H1 (cell line): Measurements from ENCODE around the gene ELL2. TPM values are rescaled to one million over a fixed set of nuclear protein-coding genes. Genes with fewer than 3 reads are reported as not detected.

Experiments used
- CTCF ChIA-PET: fragments of 300-600 bp; sonication (Branson Sonifier 250); formaldehyde crosslinking; loops from one replicate; lab custom pipeline; 2021; ENCODE audit not compliant: partially characterized antibody; lab: Charles Lee
- POLR2A ChIA-PET: fragments of 300-600 bp; sonication (Branson Sonifier 250); formaldehyde crosslinking; loops from one replicate; lab custom pipeline; 2021; ENCODE audit warnings: inconsistent platforms; ENCODE audit not compliant: partially characterized antibody; lab: Charles Lee
- DNase-seq, 2 experiments: peaks; one replicate each; pipeline versions ENCODE4 v3.0.0 to v3.0.0-alpha.2; 2010 to 2022; ENCODE audit warnings: low spot score in 2 of 2, low read depth in 1 of 2, mixed read lengths in 1 of 2
- FAIRE-seq: peaks from 2 replicates; lab custom pipeline; 2011; peaks lifted over from hg19 to GRCh38; lab: Jason Lieb, UNC
- H2AFZ ChIP-seq: 2 replicates; pipeline ENCODE4 v1.8.1; 2012; ENCODE audit warnings: low read length, inconsistent platforms
- H2AK5ac ChIP-seq: 2 replicates; pipeline ENCODE4 v1.6.1; 2013; ENCODE audit warnings: low read depth, low read length
- H2BK120ac ChIP-seq: replicated peaks from 2 replicates; pipeline ENCODE3; 2013; ENCODE audit warnings: low read depth, low read length, inconsistent platforms
- H2BK12ac ChIP-seq: 2 replicates; pipeline ENCODE4 v1.6.1; 2013; ENCODE audit warnings: low read depth, low read length
- H2BK15ac ChIP-seq: 2 replicates; pipeline ENCODE4 v1.6.1; 2013; ENCODE audit warnings: low read length
- H2BK20ac ChIP-seq: 2 replicates; pipeline ENCODE4 v1.6.1; 2013; ENCODE audit warnings: low read length
- H2BK5ac ChIP-seq: 2 replicates; pipeline ENCODE4 v1.6.1; 2013; ENCODE audit warnings: low read depth, low read length
- H3K14ac ChIP-seq: 2 replicates; pipeline ENCODE4 v1.6.1; 2013; ENCODE audit warnings: inconsistent platforms; ENCODE audit not compliant: insufficient read length
- H3K18ac ChIP-seq: 2 replicates; pipeline ENCODE4 v1.6.1; 2013; ENCODE audit warnings: low read length; ENCODE audit errors: extremely low read depth
- H3K23ac ChIP-seq: 2 replicates; pipeline ENCODE4 v1.6.1; 2013; ENCODE audit warnings: inconsistent platforms; ENCODE audit not compliant: insufficient read length
- H3K23me2 ChIP-seq: 2 replicates; pipeline ENCODE4 v1.6.1; 2013; ENCODE audit warnings: low read depth, low read length
- H3K27ac ChIP-seq: 2 replicates; pipeline ENCODE4 v1.6.1; 2011; ENCODE audit warnings: low read depth, low read length, inconsistent platforms
- H3K27me3 ChIP-seq, 4 experiments: replicated peaks in 1 of 4; 1 replicate in 1 of 4; 2 replicates in 3 of 4; pipeline versions ENCODE4 v1.6.1 to v1.8.1; 2011 to 2013; ENCODE audit warnings: low read length in 3 of 4, mild to moderate bottlenecking in 3 of 4, inconsistent platforms in 2 of 4, mixed read lengths in 2 of 4, moderate library complexity in 1 of 4; ENCODE audit not compliant: control insufficient read depth in 3 of 4, insufficient read depth in 3 of 4; ENCODE audit errors: extremely low read depth in 1 of 4
- H3K36me3 ChIP-seq, 4 experiments: 2 replicates each; pipeline versions ENCODE4 v1.6.1 to v1.8.1; 2011 to 2013; ENCODE audit warnings: mild to moderate bottlenecking in 4 of 4, low read length in 3 of 4, moderate library complexity in 2 of 4, control low read depth in 1 of 4, inconsistent platforms in 1 of 4; ENCODE audit not compliant: insufficient read depth in 4 of 4, control insufficient read depth in 2 of 4
- H3K4ac ChIP-seq: replicated peaks from 2 replicates; pipeline ENCODE3; 2013; ENCODE audit warnings: low read length, low read depth, mixed read lengths, inconsistent platforms; ENCODE audit not compliant: insufficient read length
- H3K4me1 ChIP-seq, 4 experiments: replicated peaks in 1 of 4; 1 replicate in 1 of 4; 2 replicates in 3 of 4; pipeline versions ENCODE4 v1.6.1 to v1.8.1; 2011 to 2013; ENCODE audit warnings: low read length in 3 of 4, inconsistent platforms in 2 of 4, mixed read lengths in 1 of 4; ENCODE audit not compliant: insufficient read depth in 4 of 4, control insufficient read depth in 3 of 4
- H3K4me2 ChIP-seq, 2 experiments: 2 replicates each; pipeline versions ENCODE4 v1.6.1 to v1.8.1; 2011 to 2013; ENCODE audit warnings: low read depth in 2 of 2, low read length in 2 of 2, control low read depth in 1 of 2, inconsistent platforms in 1 of 2, mild to moderate bottlenecking in 1 of 2; ENCODE audit not compliant: insufficient read depth in 1 of 2
- H3K4me3 ChIP-seq, 4 experiments: fragments of 200-600, 300-600 bp in 1 of 4; sonication (generic), shearing (Covaris generic), sonication (Bioruptor Twin) in 1 of 4; 2 replicates each; pipeline versions ENCODE4 v1.5.1 to v1.8.1; 2011 to 2016; ENCODE audit warnings: low read length in 4 of 4, low read depth in 3 of 4, control low read depth in 2 of 4, inconsistent platforms in 2 of 4, mild to moderate bottlenecking in 2 of 4, mixed read lengths in 1 of 4, moderate library complexity in 1 of 4; ENCODE audit not compliant: insufficient read depth in 2 of 4; ENCODE audit errors: extremely low read depth in 1 of 4
- H3K56ac ChIP-seq: replicated peaks from 2 replicates; pipeline ENCODE3; 2013; ENCODE audit warnings: low read depth, mild to moderate bottlenecking, mixed read lengths, low read length, inconsistent platforms; ENCODE audit not compliant: insufficient read length
- H3K79me1 ChIP-seq: 2 replicates; pipeline ENCODE4 v1.6.1; 2013; ENCODE audit warnings: low read depth, low read length, control low read depth
- H3K79me2 ChIP-seq, 2 experiments: 2 replicates each; pipeline versions ENCODE4 v1.6.1 to v1.8.1; 2012 to 2013; ENCODE audit warnings: low read length in 2 of 2, mild to moderate bottlenecking in 2 of 2, inconsistent platforms in 1 of 2; ENCODE audit not compliant: insufficient read depth in 2 of 2, control insufficient read depth in 1 of 2
- H3K9ac ChIP-seq, 4 experiments: replicated peaks in 1 of 4; 1 replicate in 1 of 4; 2 replicates in 3 of 4; pipeline versions ENCODE4 v1.6.1 to v1.8.1; 2011 to 2013; ENCODE audit warnings: low read depth in 3 of 4, low read length in 3 of 4, control low read depth in 2 of 4, mild to moderate bottlenecking in 2 of 4, moderate library complexity in 2 of 4, inconsistent platforms in 1 of 4; ENCODE audit errors: extremely low read depth in 1 of 4
- H3K9me3 ChIP-seq, 2 experiments: 2 replicates each; pipeline versions ENCODE4 v1.6.1 to v1.8.1; 2012 to 2013; ENCODE audit warnings: mild to moderate bottlenecking in 2 of 2, moderate library complexity in 2 of 2, control low read depth in 1 of 2, inconsistent platforms in 1 of 2, low read depth in 1 of 2, low read length in 1 of 2, mixed read lengths in 1 of 2; ENCODE audit not compliant: insufficient read depth in 2 of 2
- H4K20me1 ChIP-seq, 2 experiments: replicated peaks in 1 of 2; 2 replicates each; pipeline versions ENCODE3 to v1.8.1; 2011 to 2013; ENCODE audit warnings: inconsistent platforms in 2 of 2, low read length in 2 of 2, mild to moderate bottlenecking in 1 of 2; ENCODE audit not compliant: insufficient read depth in 2 of 2, control insufficient read depth in 1 of 2
- H4K5ac ChIP-seq: 2 replicates; pipeline ENCODE4 v1.6.1; 2013; ENCODE audit warnings: low read length, low read depth, mixed read lengths, inconsistent platforms; ENCODE audit not compliant: insufficient read length
- H4K8ac ChIP-seq: 2 replicates; pipeline ENCODE4 v1.8.0; 2013; ENCODE audit warnings: mild to moderate bottlenecking, moderate library complexity, low read length, inconsistent platforms; ENCODE audit not compliant: insufficient read depth; ENCODE audit errors: extremely low read depth
- H4K91ac ChIP-seq: replicated peaks from 2 replicates; pipeline ENCODE3; 2013; ENCODE audit warnings: low read length, mixed read lengths, inconsistent platforms; ENCODE audit not compliant: insufficient read length
- BACH1 ChIP-seq: IDR thresholded peaks from 2 replicates; pipeline ENCODE4 v1.6.1; 2012; ENCODE audit warnings: low read length, improper control_type of control experiment
- CBX5 ChIP-seq: fragments of 300-800, 300-1000 bp; sonication (generic); IDR thresholded peaks from 2 replicates; pipeline ENCODE4 v1.7.1; 2016; ENCODE audit warnings: antibody characterized with exemption, low read length, low read depth
- CEBPB ChIP-seq: IDR thresholded peaks from 2 replicates; pipeline ENCODE4 v1.6.1; 2012; ENCODE audit warnings: low read depth, low read length
- E2F6 ChIP-seq: IDR thresholded peaks from 2 replicates; pipeline ENCODE4 v1.6.1; 2012; ENCODE audit warnings: inconsistent platforms
- EZH2 ChIP-seq: fragments of 200-600 bp; sonication (generic); IDR thresholded peaks from 2 replicates; pipeline ENCODE4 v1.7.1; 2012; ENCODE audit warnings: low read depth, mild to moderate bottlenecking, moderate library complexity, low read length, inconsistent platforms; ENCODE audit not compliant: severe bottlenecking
- HDAC6 ChIP-seq: IDR thresholded peaks from one replicate; pipeline ENCODE4 v1.7.1; 2012; ENCODE audit warnings: low read depth, mild to moderate bottlenecking, inconsistent platforms, low read length, moderate library complexity
- MAX ChIP-seq: IDR thresholded peaks from 2 replicates; pipeline ENCODE4 v1.6.1; 2012; ENCODE audit warnings: inconsistent platforms
- POLR2A ChIP-seq, 2 experiments: IDR thresholded peaks; 1 replicate in 1 of 2; 2 replicates in 1 of 2; pipeline ENCODE4 v1.6.1; 2011; ENCODE audit warnings: low read depth in 2 of 2, low read length in 2 of 2, mild to moderate bottlenecking in 2 of 2; ENCODE audit errors: control extremely low read depth in 1 of 2
- SIN3A ChIP-seq, 2 experiments: IDR thresholded peaks in 1 of 2; conservative IDR thresholded peaks in 1 of 2; 2 replicates each; pipeline ENCODE4 v1.6.1; 2011 to 2012; ENCODE audit warnings: low read length in 2 of 2, improper control_type of control experiment in 1 of 2, low read depth in 1 of 2, mild to moderate bottlenecking in 1 of 2
- SIRT6 ChIP-seq: IDR thresholded peaks from one replicate; pipeline ENCODE4 v1.7.1; 2012; ENCODE audit warnings: low read length, inconsistent platforms
- SP4 ChIP-seq: IDR thresholded peaks from 2 replicates; pipeline ENCODE4 v1.6.1; 2012; ENCODE audit warnings: low read length, inconsistent platforms
- SUZ12 ChIP-seq: fragments of 200-600 bp; sonication (generic); IDR thresholded peaks from 2 replicates; pipeline ENCODE4 v1.6.1; 2012; ENCODE audit warnings: mild to moderate bottlenecking, inconsistent platforms, low read length, moderate library complexity, mixed read lengths
- TAF1 ChIP-seq: IDR thresholded peaks from 2 replicates; pipeline ENCODE4 v1.6.1; 2011; ENCODE audit warnings: mild to moderate bottlenecking, low read depth, low read length
- TEAD4 ChIP-seq: IDR thresholded peaks from 2 replicates; pipeline ENCODE4 v1.6.1; 2012; ENCODE audit warnings: low read depth, low read length, inconsistent platforms, mixed read lengths
- WGBS, 2 experiments: shearing (Covaris generic) in 1 of 2; methylation state at CpG; one replicate each; pipeline versions ENCODE4 v1.1.6 to v1.1.7; 2013 to 2015; ENCODE audit warnings: low lambda C conversion rate in 2 of 2, mixed read lengths in 2 of 2, inconsistent platforms in 1 of 2, low coverage in 1 of 2, missing lambda C conversion rate in 1 of 2; ENCODE audit not compliant: insufficient replicate concordance in 2 of 2, insufficient coverage in 1 of 2, insufficient read length in 1 of 2; ENCODE audit errors: extremely low coverage in 1 of 2, missing lambda C conversion rate in 1 of 2; 5-methylcytosine and 5-hydroxymethylcytosine counted together
- polyA plus RNA-seq, 7 experiments: library from polyadenylated mRNA; depleted of rRNA in 3 of 7; stranded (reverse) in 5 of 7; unstranded in 2 of 7; fragments of >200 nt in 5 of 7; fragments of 200-250 nt in 2 of 7; gene quantifications; 1 replicate in 5 of 7; 2 replicates in 1 of 7; 4 replicates in 1 of 7; pipeline versions ENCODE4 v1.2.1 to v1.2.3, GENCODE V29; 2011 to 2013; ENCODE audit warnings: missing spikeins in 2 of 7, mixed read lengths in 2 of 7
- total RNA-seq: library from RNA; stranded (reverse); fragmentation: NEBNext Ultra II Directional; extraction: Animal tissue kit (Norgen Biotek cat#: 25700); gene quantifications from 2 replicates; pipeline ENCODE4 v1.2.1, GENCODE V29; 2021

The ELL2 gene
- total and polyA plus RNA-seq, 2 of the 8 experiments (the other 6 are each of a cell fraction or from before 2014, with no cell fraction given) = 6.3 to 29.4 TPM

GRCh38 chr5:95936812-95937397, 24.7 kb downstream of the ELL2 start:
- H3K79me2 ChIP-seq = no peaks in the 10 kb centered on the region
- FAIRE-seq = no peak
- TF ChIP-seq CEBPB (no peak), BACH1 (no peak), SUZ12 (no peak), EZH2 (no peak), E2F6 (no peak), HDAC6 (no peak), TEAD4 (no peak), TAF1 (no peak), CBX5 (no peak), SIN3A (conservative IDR thresholded peaks at IDR 0.05 in 1 of 2, IDR thresholded peaks at IDR 0.05 in 1 of 2; ENCODE audit: low read depth in 1 of 2, low read length in 2 of 2) (no peak), SP4 (no peak), MAX (no peak), POLR2A (IDR thresholded peaks at IDR 0.05; ENCODE audit: control extremely low read depth in 1 of 2, low read depth in 2 of 2, low read length in 2 of 2) (no peak), SIRT6 (no peak)

More at GRCh38 chr5:95936812-95937397, 24.7 kb downstream of the ELL2 start:
- Histone ChIP-seq H3K18ac (no peak overlapping the region), H3K79me1 (no peaks in the 10 kb centered on the region), H4K8ac (no peak overlapping the region; the same call in 1 of the 2 replicates), H4K20me1 (no peaks in the 10 kb centered on the region), H3K14ac (no peak overlapping the region), H3K27me3 (no peaks in the 10 kb centered on the region), H4K91ac (no peak overlapping the region), H2AK5ac (no peak overlapping the region), H2BK5ac (no peak overlapping the region), H2BK20ac (no peak overlapping the region), H2BK15ac (no peak overlapping the region), H3K9me3 (no peaks in the 10 kb centered on the region), H3K4me2 (no peak overlapping the region), H3K4me3 (no peak overlapping the region), H3K56ac (no peak overlapping the region), H3K27ac (no peak overlapping the region), H2BK120ac (no peak overlapping the region), H3K4me1 (peaks cover 0 to 20% (median 2%) of the 10 kb centered on the region in 4 experiments; a peak in 3 of 7 replicates), H3K23ac (no peak overlapping the region), H2AFZ (no peak overlapping the region), H3K36me3 (no peaks in the 10 kb centered on the region), H3K23me2 (no peaks in the 10 kb centered on the region), H4K5ac (no peak overlapping the region), H3K4ac (no peak overlapping the region), H3K9ac (no peak overlapping the region), H2BK12ac (no peak overlapping the region)
- CTCF ChIA-PET = interaction anchor here (0.6 to 2.1 kb wide), 9 partner anchors 9 to 485 kb away, joined by 3 to 6 read pairs (median 3); no protein-coding TSS in a partner anchor
- no peak for DNase-seq
- POLR2A ChIA-PET = interaction anchor here (0.7 kb wide), 1 partner anchor 26 kb away, joined by 3 read pairs; no protein-coding TSS in a partner anchor
- WGBS, 2 experiments = 93% methylated on average over 5 of the region's 5 CpGs; no CpG with 5 or more reads in 1 of the 2 experiments
